OCI-LY3 (cell line): ENCODE data around the gene SDE2.

ENCODE experiments used
- EZH2phosphoT487 ChIP-seq: fragments of 200-600 bp; shearing (Covaris generic); IDR thresholded peaks from 2 replicates; pipeline ENCODE4 v1.6.1; 2018; ENCODE audit warnings: antibody characterized with exemption, mixed run types, low read depth
- TF ChIP-seq, protein P1 (sequence below): fragments of 200-600, 300-600 bp; sonication (generic); IDR thresholded peaks from 2 replicates; pipeline ENCODE4 v1.5.1; 2014; ENCODE audit warnings: antibody characterized with exemption, low read length, low read depth

DNA sequence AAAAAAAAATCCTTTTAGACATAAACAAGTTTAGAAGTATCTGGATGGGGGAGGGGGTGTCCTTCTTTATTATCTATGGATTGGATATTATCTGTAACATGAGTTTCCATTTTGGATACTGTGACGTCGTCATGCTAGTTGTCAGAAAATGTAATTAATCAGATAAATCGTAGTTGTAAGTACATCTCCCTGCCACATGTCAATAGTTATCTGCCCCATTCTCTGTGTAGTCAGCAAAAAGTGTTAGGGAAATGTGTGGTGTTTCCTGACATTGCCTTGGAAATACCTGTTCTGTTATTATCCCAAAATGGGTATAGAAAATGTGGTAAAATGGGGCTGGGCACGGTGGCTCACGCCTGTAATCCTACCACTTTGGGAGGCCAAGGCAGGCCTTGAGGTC is 24.6 kb upstream of the SDE2 start:
- TF ChIP-seq EZH2phosphoT487, result no peak
- TF ChIP-seq, protein P1, sequence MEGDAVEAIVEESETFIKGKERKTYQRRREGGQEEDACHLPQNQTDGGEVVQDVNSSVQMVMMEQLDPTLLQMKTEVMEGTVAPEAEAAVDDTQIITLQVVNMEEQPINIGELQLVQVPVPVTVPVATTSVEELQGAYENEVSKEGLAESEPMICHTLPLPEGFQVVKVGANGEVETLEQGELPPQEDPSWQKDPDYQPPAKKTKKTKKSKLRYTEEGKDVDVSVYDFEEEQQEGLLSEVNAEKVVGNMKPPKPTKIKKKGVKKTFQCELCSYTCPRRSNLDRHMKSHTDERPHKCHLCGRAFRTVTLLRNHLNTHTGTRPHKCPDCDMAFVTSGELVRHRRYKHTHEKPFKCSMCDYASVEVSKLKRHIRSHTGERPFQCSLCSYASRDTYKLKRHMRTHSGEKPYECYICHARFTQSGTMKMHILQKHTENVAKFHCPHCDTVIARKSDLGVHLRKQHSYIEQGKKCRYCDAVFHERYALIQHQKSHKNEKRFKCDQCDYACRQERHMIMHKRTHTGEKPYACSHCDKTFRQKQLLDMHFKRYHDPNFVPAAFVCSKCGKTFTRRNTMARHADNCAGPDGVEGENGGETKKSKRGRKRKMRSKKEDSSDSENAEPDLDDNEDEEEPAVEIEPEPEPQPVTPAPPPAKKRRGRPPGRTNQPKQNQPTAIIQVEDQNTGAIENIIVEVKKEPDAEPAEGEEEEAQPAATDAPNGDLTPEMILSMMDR, result no peak
